Karpas-422 (cell line): ENCODE measurements around the gene MUC5AC. TPM values are rescaled to one million over a fixed set of nuclear protein-coding genes. Genes with fewer than 3 reads are reported as not detected.

ENCODE experiments used
- DNase-seq: peaks from one replicate; pipeline ENCODE4 v3.0.0-alpha.2; 2015
- H2AFZ ChIP-seq: fragments of 200-600 bp; sonication (generic); 2 replicates; pipeline ENCODE4 v1.6.1; 2014; ENCODE audit warnings: antibody characterized with exemption, low read length, mixed read lengths
- H3K27ac ChIP-seq: fragments of 200-600 bp; sonication (generic); 2 replicates; pipeline ENCODE4 v1.5.1; 2014; ENCODE audit warnings: mild to moderate bottlenecking, low read length, moderate library complexity
- H3K27me3 ChIP-seq: fragments of 200-600 bp; sonication (generic); 2 replicates; pipeline ENCODE4 v1.6.1; 2014; ENCODE audit warnings: low read length, mixed read lengths
- H3K36me3 ChIP-seq: fragments of 200-600 bp; sonication (generic); 2 replicates; pipeline ENCODE4 v1.6.1; 2014; ENCODE audit warnings: low read length, mixed read lengths; ENCODE audit not compliant: insufficient read depth
- H3K4me1 ChIP-seq: fragments of 200-600 bp; sonication (generic); 2 replicates; pipeline ENCODE4 v1.6.1; 2014; ENCODE audit warnings: mild to moderate bottlenecking, low read length, mixed read lengths
- H3K4me2 ChIP-seq: fragments of 200-600 bp; sonication (generic); 2 replicates; pipeline ENCODE4 v1.6.1; 2014; ENCODE audit warnings: low read length, low read depth, mild to moderate bottlenecking; ENCODE audit not compliant: poor library complexity, severe bottlenecking
- H3K4me3 ChIP-seq: fragments of 200-600 bp; sonication (generic); 2 replicates; pipeline ENCODE4 v1.5.1; 2014; ENCODE audit warnings: mild to moderate bottlenecking, antibody characterized with exemption, low read length, mixed read lengths
- H3K79me2 ChIP-seq: fragments of 200-600 bp; sonication (generic); 2 replicates; pipeline ENCODE4 v1.6.1; 2014; ENCODE audit warnings: mild to moderate bottlenecking, low read length, mixed read lengths
- H3K9ac ChIP-seq: fragments of 200-600 bp; sonication (generic); 2 replicates; pipeline ENCODE4 v1.6.0; 2014; ENCODE audit warnings: low read length
- H3K9me2 ChIP-seq: fragments of 200-600 bp; sonication (generic), shearing (Covaris generic); replicated peaks from 2 replicates; pipeline ENCODE4 v1.6.0; 2014; ENCODE audit warnings: mild to moderate bottlenecking, low read length, moderate library complexity; ENCODE audit not compliant: insufficient read depth
- H3K9me3 ChIP-seq: fragments of 300-700, 200-600 bp; sonication (generic); 2 replicates; pipeline ENCODE4 v1.6.1; 2014; ENCODE audit warnings: low read length, mixed read lengths
- H4K20me1 ChIP-seq: fragments of 200-600 bp; sonication (generic); 2 replicates; pipeline ENCODE4 v1.6.1; 2014; ENCODE audit warnings: mild to moderate bottlenecking, antibody characterized with exemption, low read length, low read depth; ENCODE audit not compliant: insufficient read depth
- total RNA-seq: library from RNA; depleted of rRNA; stranded (reverse); fragments of >200 nt; shearing (Covaris generic); gene quantifications from 2 replicates; pipeline ENCODE4 v1.2.3, GENCODE V29; 2014; ENCODE audit warnings: low replicate concordance

The MUC5AC gene
- total RNA-seq, 1 experiment from 2014 or later, result not detected

DNA sequence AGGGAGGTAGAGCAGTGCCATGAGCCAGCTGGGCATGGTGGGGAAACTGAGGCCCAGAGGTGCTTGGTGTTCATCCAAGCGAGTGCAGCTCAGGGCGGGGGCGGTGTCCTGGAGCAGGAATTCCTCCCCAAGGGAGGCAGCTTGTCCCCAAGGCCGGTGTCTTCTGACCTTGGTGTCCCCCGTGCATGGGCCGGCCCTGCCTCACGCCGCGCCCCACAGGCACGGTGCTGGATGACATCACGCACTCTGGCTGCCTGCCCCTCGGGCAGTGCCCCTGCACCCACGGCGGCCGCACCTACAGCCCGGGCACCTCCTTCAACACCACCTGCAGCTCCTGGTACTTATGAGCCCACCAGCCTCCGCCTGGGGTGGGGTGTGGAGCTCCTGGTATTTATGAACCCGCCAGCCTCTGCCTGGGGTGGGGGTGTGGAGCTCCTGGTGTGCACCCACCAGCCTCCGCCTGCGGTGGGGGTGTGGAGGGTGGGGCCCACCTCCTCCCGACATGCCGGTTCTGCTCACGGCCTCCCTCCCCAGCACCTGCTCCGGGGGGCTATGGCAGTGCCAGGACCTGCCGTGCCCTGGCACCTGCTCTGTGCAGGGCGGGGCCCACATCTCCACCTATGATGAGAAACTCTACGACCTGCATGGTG is 71.8 kb downstream of the MUC5AC start:
- Histone ChIP-seq H3K4me2 (no peak overlapping the region), H4K20me1 (no peaks in the 10 kb centered on the region), H3K4me1 (no peaks in the 10 kb centered on the region), H3K9me3 (no peaks in the 10 kb centered on the region), H3K9me2 (no peaks in the 10 kb centered on the region), H3K36me3 (no peaks in the 10 kb centered on the region), H2AFZ (no peak overlapping the region), H3K4me3 (no peak overlapping the region), H3K27ac (no peak overlapping the region), H3K79me2 (no peaks in the 10 kb centered on the region), H3K27me3 (no peaks in the 10 kb centered on the region), H3K9ac (no peak overlapping the region)
- DNase-seq, result no peak

DNA sequence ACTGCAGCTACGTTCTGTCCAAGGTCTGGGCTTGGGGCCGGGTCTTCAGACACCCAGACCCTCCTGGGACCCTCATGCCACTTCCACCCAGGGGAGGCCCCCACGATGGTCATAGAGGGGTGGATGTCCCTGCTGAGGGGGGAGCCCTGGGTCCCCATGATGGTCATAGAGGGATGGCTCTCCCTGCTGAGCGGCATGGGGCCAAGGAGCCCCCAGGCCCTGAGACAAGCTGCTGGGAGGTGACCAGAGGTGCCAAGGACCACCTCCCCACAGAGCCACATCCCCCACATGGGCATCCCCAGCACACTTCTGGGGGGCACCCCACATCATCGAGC is 72.3 kb downstream of the MUC5AC start:
- H3K9ac ChIP-seq, result no peak overlapping the region
- no peak overlapping the region for H3K4me3 ChIP-seq
- no peak overlapping the region for H3K4me2 ChIP-seq
- no peak overlapping the region for H3K27ac ChIP-seq
- no peaks in the 10 kb centered on the region for H3K79me2 ChIP-seq
- H3K9me2 ChIP-seq, result no peaks in the 10 kb centered on the region
- no peak for DNase-seq
- no peaks in the 10 kb centered on the region; the same call in 1 of the 2 replicates for H4K20me1 ChIP-seq
- no peak overlapping the region for H2AFZ ChIP-seq
- H3K9me3 ChIP-seq, result no peaks in the 10 kb centered on the region
- no peaks in the 10 kb centered on the region for H3K36me3 ChIP-seq
- H3K27me3 ChIP-seq, result no peaks in the 10 kb centered on the region
- no peaks in the 10 kb centered on the region for H3K4me1 ChIP-seq

DNA sequence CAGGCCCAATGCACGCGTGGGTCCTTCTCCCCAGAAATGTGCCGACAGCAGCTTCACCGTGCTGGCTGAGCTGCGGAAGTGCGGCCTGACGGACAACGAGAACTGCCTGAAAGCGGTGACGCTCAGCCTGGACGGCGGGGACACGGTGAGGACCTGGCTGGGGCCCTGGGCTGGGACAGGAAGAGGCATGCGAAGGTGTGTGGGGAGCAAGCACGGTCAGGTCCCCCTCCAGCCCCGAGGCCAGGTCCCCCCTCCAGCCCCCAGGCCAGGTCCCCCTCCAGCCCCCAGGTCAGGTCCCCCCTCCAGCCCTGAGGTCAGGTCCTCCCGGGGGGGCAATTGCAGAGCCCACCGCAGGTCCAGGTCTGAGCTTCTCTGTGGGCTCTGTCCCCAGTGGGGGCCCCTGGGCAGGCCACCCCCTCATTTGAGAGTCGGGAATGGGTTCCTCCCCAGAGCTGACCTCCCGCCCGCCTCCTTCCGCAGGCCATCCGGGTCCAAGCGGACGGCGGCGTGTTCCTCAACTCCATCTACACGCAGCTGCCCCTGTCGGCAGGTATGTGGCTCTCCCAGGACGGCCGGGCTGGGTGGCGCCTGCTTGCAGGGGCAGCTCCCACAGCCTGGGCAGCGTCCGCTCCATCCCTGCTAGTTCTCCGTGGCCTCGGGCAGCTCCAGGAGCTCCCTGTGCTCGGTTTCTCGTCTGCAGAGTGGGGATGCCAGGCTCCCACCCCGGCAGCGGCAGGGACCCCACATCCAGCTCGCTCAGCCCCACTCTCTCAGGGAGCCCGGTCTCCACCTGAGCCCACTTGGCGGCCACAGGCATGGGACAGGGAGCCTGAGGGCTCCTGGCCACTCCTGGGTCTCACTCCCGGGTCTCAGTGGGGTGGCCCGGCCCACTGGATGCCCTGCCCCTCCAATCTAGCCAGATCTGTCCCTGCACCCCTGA is 73.0 kb downstream of the MUC5AC start:
- no peak for DNase-seq
- Histone ChIP-seq H4K20me1 (no peaks in the 10 kb centered on the region; the same call in 1 of the 2 replicates), H3K9me3 (no peaks in the 10 kb centered on the region)

DNA sequence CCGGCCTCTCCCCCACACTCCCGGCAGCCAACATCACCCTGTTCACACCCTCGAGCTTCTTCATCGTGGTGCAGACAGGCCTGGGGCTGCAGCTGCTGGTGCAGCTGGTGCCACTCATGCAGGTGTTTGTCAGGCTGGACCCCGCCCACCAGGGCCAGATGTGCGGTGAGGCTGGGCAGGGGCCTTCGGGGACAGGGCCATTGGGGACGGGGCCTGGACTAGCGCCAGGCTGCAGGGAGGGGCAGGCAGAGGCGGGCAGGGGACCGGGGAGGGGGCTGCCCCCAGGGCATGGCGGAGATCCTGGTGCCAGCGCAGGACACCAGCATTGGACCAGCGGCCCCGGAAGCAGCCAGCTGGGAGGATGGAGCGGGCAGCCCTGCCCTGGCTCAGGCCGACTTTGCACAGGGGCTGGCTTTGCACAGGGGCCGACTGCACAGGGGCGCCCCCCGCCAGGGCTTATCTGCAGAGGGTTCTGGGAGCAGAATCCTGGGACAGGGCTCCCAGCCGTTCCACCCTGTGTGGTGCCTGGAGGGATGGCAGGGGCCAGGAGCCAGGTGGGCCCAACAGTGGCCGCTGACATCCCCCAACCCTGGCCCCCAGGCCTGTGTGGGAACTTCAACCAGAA is 73.8 kb downstream of the MUC5AC start:
- no peak for DNase-seq
- Histone ChIP-seq H3K36me3 (no peaks in the 10 kb centered on the region), H3K27me3 (no peaks in the 10 kb centered on the region), H3K9me3 (no peaks in the 10 kb centered on the region), H2AFZ (no peak overlapping the region), H3K9ac (no peak overlapping the region), H4K20me1 (no peaks in the 10 kb centered on the region; the same call in 1 of the 2 replicates), H3K27ac (no peak overlapping the region), H3K4me3 (no peak overlapping the region), H3K79me2 (no peaks in the 10 kb centered on the region), H3K4me1 (no peaks in the 10 kb centered on the region), H3K4me2 (no peak overlapping the region), H3K9me2 (no peaks in the 10 kb centered on the region)

More for the DNA sequence above, 73.0 kb downstream of the MUC5AC start:
- no peak overlapping the region for H3K9ac ChIP-seq
- no peaks in the 10 kb centered on the region for H3K4me1 ChIP-seq
- H3K4me2 ChIP-seq, result no peak overlapping the region
- H2AFZ ChIP-seq, result no peak overlapping the region
- no peaks in the 10 kb centered on the region for H3K27me3 ChIP-seq
- H3K9me2 ChIP-seq, result no peaks in the 10 kb centered on the region
- no peaks in the 10 kb centered on the region for H3K36me3 ChIP-seq
- no peak overlapping the region for H3K4me3 ChIP-seq
- no peaks in the 10 kb centered on the region for H3K79me2 ChIP-seq
- H3K27ac ChIP-seq, result no peak overlapping the region

DNA sequence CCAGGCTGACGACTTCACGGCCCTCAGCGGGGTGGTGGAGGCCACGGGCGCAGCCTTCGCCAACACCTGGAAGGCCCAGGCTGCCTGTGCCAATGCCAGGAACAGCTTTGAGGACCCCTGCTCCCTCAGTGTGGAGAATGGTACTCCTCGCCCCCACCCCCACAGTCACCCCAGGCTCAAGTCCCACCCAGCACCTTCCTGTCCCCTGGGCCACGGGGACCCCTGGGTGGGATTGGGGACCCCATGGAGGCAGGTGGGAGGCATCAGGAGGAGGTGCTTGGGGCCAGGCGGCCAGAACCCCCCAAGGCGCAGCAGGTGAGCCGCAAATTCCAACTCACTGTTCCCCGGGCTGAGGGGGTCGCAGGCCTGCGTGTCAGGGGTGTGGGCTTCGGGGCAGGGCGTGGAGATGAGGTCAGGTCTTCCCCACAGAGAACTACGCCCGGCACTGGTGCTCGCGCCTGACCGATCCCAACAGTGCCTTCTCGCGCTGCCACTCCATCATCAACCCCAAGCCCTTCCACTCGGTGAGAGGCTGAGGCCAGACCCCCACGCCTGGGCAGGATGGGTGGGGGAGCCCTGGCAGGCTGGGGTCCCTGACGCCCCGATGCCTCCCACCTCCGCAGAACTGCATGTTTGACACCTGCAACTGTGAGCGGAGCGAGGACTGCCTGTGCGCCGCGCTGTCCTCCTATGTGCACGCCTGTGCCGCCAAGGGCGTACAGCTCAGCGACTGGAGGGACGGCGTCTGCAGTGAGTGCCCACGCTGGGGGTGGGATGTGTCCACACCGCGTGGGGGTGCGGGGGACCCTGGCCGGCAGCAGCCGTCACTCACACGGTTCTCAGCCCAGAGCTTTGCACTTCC is 74.5 kb downstream of the MUC5AC start:
- H3K27me3 ChIP-seq, result no peaks in the 10 kb centered on the region
- no peak overlapping the region for H3K4me3 ChIP-seq
- H3K9ac ChIP-seq, result no peak overlapping the region
- H3K4me1 ChIP-seq, result no peaks in the 10 kb centered on the region
- no peaks in the 10 kb centered on the region for H3K9me2 ChIP-seq
- no peaks in the 10 kb centered on the region for H3K9me3 ChIP-seq
- no peaks in the 10 kb centered on the region for H3K79me2 ChIP-seq
- H2AFZ ChIP-seq, result no peak overlapping the region
- H3K27ac ChIP-seq, result no peak overlapping the region
- H4K20me1 ChIP-seq, result no peaks in the 10 kb centered on the region; the same call in 1 of the 2 replicates
- H3K4me2 ChIP-seq, result no peak overlapping the region
- DNase-seq, result no peak
- no peaks in the 10 kb centered on the region for H3K36me3 ChIP-seq

DNA sequence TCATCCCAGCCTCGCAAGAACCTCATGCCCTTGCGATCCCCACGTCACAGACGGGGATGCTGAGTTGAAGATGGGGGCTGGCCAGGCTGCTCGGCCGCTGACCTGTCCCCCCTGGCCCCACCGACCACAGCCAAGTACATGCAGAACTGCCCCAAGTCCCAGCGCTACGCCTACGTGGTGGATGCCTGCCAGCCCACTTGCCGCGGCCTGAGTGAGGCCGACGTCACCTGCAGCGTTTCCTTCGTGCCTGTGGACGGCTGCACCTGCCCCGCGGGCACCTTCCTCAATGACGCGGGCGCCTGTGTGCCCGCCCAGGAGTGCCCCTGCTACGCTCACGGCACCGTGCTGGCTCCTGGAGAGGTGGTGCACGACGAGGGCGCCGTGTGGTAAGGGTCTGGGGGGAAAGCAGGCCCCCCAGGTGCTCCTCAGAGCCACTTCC is 75.1 kb downstream of the MUC5AC start:
- H3K27ac ChIP-seq, result no peak overlapping the region
- no peaks in the 10 kb centered on the region; the same call in 1 of the 2 replicates for H4K20me1 ChIP-seq
- no peaks in the 10 kb centered on the region for H3K9me3 ChIP-seq
- no peaks in the 10 kb centered on the region for H3K4me1 ChIP-seq
- H3K27me3 ChIP-seq, result no peaks in the 10 kb centered on the region
- no peak overlapping the region for H3K4me3 ChIP-seq
- H3K9me2 ChIP-seq, result no peaks in the 10 kb centered on the region
- DNase-seq, result no peak
- H3K79me2 ChIP-seq, result no peaks in the 10 kb centered on the region
- no peak overlapping the region for H3K9ac ChIP-seq
- H3K4me2 ChIP-seq, result no peak overlapping the region
- no peaks in the 10 kb centered on the region for H3K36me3 ChIP-seq
- no peak overlapping the region for H2AFZ ChIP-seq

DNA sequence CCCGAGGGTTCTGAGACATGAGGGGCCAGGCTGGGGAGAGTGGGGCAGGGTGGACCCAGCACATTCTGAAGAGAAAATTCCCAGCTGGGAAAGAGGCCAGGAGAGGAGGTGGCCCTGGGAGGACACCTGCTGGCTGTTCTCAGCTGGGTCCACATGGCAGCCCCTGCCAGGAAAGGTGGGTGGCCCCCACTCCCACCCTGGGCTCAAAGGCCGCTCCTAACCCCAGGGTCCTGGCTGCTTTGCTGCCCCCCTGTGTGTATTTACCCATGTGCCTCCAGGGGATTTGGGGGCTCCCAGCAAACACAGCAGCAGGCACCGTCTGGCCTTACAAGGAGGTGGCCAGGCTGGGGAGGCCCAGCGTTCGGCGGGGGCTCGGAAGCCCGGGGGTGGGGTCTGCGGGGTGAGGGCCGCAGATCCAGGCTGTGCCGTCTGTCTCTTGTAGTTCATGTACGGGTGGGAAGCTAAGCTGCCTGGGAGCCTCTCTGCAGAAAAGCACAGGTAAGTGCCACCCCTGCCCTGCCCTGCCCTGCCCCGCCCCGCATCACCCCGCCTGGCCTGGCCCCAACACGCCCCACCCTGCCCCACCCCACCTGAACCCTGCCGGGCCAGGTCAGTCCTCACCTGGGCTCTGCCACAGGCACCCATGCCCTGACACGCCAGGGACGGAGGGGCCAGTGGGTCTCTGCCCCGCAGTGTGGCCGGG is 75.7 kb downstream of the MUC5AC start:
- Histone ChIP-seq H3K4me2 (no peak overlapping the region), H4K20me1 (no peaks in the 10 kb centered on the region; the same call in 1 of the 2 replicates), H3K27me3 (no peaks in the 10 kb centered on the region), H3K9ac (no peak overlapping the region), H3K79me2 (no peaks in the 10 kb centered on the region), H3K27ac (no peak overlapping the region), H3K4me3 (no peak overlapping the region), H3K4me1 (no peaks in the 10 kb centered on the region), H3K9me2 (no peaks in the 10 kb centered on the region), H3K9me3 (no peaks in the 10 kb centered on the region), H3K36me3 (no peaks in the 10 kb centered on the region), H2AFZ (no peak overlapping the region)
- DNase-seq, result no peak
